Occipital lobe (tissue), 2 donors: ENCODE measurements around the gene CUX1. TPM values are rescaled to one million over a fixed set of nuclear protein-coding genes. Genes with fewer than 3 reads are reported as not detected.
"Not testable (repeated sequence)": the region's sequence is repeated elsewhere in the genome, so short reads cannot be mapped to it uniquely, and the experiment has no call there.

ENCODE experiments used
- DNase-seq: peaks from one replicate; lab custom pipeline; 2025; lab: John Stamatoyannopoulos, UW
- total RNA-seq: library from RNA; depleted of rRNA; stranded (reverse); fragments of >200 nt; gene quantifications from one replicate; pipeline ENCODE4 v1.2.3, GENCODE V29; 2014

The CUX1 gene
- total RNA-seq, 1 donor from 2014 or later = 23.2 TPM

- DNase-seq = not testable (repeated sequence)
Measured at GRCh38 chr7:101849314-101849713, 31.9 kb downstream of the CUX1 start.

DNA sequence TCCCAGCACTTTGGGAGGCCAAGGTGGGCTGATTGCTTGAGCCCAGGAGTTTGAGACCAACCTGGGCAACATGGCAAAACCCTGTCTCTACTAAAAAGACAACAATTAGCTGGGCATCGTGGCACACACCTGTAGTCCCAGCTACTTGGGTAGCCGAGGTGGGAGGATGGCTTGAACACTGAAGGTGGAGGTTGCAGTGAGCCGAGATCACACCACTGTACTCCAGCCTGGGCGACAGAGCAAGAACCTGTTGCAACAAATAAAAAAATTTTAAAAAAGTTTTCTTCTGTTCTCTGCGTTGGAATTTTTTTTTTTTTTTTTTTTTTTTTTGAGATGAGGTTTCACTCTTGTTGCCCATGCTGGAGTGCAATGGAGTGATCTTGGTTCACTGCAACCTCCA is 34.9 kb downstream of the CUX1 start:
- DNase-seq = not testable (repeated sequence)

DNA sequence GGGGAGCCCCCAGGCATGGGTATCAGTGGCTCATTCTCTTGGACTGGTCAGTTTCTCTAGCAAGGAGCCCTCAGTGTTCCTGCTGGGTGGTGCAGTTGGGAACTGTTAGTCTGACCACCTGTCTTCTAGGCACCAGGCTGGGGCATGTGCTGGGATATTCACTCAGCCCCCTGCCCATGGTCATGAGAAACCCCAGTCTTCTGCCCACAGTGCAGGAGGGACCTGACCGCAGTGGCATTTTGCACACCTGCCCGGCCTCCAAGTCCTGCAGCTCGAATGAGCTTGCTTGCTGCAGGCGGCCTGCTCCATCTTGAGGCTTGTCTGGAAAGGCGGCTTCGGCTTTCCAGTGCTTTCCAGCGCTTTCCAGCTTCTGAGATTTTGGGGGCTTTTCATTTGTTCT is 36.3 kb downstream of the CUX1 start:
- no peak for DNase-seq

GRCh38 chr7:101854084-101854865 is 36.8 kb downstream of the CUX1 start:
- no peak for DNase-seq

GRCh38 chr7:101856473-101857357 is 39.3 kb downstream of the CUX1 start:
- DNase-seq = peak; percentile 17

DNA sequence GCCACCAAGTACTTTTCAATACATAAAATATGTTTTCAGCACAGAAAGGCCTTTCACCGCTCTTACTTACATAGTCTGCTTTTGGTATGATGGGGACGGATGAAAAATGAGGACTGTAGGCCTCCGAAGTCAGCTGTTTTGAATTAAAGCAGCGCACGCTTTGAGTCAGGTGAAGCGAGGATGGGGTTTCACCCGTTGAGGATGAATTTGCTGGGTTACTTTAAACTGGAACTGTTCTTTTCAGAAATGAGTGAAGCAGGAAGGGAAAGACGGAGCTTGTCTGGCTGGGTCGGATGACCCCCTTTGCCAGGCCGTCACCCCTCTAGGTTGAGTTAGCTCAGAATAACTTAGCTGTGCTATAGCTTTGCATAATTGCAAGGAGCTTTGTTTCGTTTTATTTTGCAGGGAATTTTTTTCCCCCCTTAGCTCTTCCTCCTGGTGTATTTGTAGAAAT is 40.0 kb downstream of the CUX1 start:
- DNase-seq = no peak

DNA sequence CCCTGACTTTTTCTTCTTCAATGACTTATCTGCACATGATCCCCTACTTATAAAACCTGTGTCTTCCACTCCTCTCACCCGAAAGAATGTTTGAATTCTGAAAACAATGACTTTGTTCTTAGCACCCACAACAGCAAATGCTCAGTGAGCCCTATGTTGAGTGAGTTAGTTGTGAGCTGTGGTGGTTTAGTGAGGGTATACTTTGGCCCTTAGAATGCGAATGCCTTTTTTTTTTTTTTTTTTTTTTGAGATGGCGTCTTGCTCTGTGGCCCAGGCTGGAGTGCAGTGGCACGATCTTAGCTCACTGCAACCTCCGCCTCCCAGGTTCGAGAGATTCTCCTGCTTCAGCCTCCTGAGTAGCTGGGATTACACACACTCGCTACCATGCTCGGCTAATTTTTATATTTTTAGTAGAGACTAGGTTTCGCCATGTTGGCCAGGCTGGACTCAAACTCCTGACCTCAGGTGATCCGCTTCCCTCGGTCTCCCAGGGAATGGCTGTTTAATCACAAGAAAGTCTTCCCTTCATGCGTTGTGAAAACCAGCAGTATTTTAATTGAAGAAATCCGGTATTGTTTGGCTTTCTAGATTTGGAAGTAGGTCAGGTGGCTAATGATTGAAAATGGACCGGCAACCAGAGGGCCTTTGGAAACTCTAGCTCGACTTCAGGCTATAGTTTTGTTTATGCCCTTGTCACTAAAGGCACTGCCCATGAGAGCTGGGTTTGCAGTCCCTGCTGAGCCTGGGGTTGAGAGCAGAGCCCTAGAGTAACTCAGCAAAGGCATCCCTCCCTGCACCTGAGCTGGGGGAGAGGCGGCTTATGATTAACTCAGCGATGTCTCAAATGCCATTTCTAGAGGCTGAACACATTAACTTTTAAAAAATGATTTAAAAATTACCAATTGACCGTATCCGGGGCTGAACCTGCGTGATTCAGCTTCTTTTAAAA is 41.3 kb downstream of the CUX1 start:
- DNase-seq = no peak

GRCh38 chr7:101859411-101860106 is 42.1 kb downstream of the CUX1 start:
- DNase-seq = no peak

GRCh38 chr7:101860316-101861217 is 43.1 kb downstream of the CUX1 start:
- DNase-seq = no peak

GRCh38 chr7:101861218-101861775 is 43.9 kb downstream of the CUX1 start:
- no peak for DNase-seq

GRCh38 chr7:101862280-101863220 is 45.1 kb downstream of the CUX1 start:
- no peak for DNase-seq

GRCh38 chr7:101863598-101863997 is 46.2 kb downstream of the CUX1 start:
- DNase-seq = no peak

- no peak for DNase-seq
Measured at GRCh38 chr7:101864039-101864438, 46.6 kb downstream of the CUX1 start.

- DNase-seq = no peak
Measured at GRCh38 chr7:101865031-101865430, 47.6 kb downstream of the CUX1 start.

DNA sequence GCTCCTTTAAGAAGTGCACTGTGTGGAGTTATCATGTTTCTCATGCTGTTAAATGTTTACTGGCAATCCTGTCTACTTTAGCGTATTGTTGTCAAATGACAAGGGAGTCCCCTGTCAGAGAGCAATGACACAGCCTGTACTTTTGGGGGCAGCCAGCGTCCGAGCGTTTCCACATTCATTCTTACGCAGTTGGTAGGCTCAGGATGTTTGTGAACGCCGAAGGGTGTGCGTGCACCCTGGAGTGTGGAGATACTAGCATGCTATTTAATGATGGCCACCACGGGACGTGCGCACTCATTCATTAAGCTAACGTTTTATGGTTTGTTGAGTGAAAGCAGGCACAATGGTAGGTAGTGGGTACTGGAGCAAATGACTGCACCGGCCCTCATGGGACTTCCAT is 48.0 kb downstream of the CUX1 start:
- DNase-seq = no peak

DNA sequence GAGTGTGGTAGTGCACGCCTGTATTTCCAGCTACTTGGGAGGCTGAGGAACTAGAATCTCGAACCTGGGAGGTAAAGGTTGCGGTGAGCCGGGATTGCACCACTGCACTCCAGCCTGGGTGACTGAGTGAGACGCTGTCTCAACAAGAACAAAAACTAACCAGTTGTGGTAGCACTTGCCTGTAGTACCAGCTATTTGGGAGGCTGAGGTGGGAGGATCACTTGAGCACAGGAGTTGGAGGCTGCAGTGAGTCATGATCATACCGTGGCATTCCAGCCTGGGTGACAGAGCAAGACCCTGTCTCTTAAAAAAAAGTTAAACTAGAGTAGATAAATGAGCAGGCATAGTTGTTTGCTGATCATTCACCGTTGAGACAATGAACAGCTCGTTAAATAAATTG is 48.9 kb downstream of the CUX1 start:
- no peak for DNase-seq

DNA sequence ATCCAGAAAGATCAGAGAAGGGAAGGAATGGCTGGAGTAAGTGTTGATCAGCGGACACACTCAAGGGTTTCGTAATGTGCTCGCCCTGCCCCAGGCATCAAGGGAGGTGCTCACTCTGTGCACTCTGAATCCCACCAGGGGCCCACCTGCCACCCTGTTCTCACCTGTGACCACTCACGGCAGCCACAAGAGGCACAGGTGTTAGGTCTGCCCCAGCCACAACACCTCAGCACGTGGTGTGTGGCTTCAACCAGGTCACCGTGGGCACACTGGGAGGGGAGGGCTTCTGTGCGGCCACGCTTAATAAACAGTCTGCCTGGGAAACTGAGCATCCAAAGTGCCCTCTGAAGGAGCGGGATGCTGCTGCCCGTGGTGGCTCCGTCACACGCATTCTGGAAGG is 49.8 kb downstream of the CUX1 start:
- DNase-seq = no peak

DNA sequence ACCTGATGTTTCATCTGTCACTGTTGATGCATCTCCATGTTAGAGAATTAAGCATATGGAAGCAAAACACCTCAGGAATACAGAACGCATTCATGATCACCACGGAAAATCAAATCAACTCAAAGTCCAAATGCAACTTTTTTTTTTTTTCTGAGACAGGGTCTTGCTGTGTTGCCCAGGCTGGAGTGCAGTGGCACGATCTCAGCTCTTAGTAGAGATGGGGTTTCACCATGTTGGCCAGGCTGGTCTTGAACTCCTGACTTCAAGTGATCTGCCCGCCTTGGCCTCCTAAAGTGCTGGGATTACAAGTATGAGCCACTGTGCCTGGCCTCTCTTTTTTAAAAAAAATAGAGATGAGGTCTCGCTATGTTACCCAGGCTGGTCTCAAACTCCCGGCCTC is 50.3 kb downstream of the CUX1 start:
- not testable (repeated sequence) for DNase-seq
